COR-L47 (cell line): ENCODE results near the gene ATP6V0C.
"Not testable (repeated sequence)": the region's sequence is repeated elsewhere in the genome, so short reads cannot be mapped to it uniquely, and the experiment has no call there.

ENCODE experiments used
- DNase-seq: peaks from one replicate; lab custom pipeline; 2025; lab: John Stamatoyannopoulos, UW

The ATP6V0C gene

GRCh38 chr16:2474877-2475412 lies 38.8 kb upstream of the ATP6V0C start, which contains the start of gene TBC1D24:
Gene TBC1D24 (plus strand): TSS chr16:2475127. CDS start chr16:2496149, 21,022 bp downstream.
- DNase-seq = peak; percentile 83

- peak; percentile 44 for DNase-seq
Measured at GRCh38 chr16:2475413-2476344, 38.1 kb upstream of the ATP6V0C start.

- DNase-seq = no peak
Measured at GRCh38 chr16:2476345-2476720, 37.4 kb upstream of the ATP6V0C start.

- DNase-seq = no peak
Measured at GRCh38 chr16:2476741-2477140, 37.0 kb upstream of the ATP6V0C start.

GRCh38 chr16:2477327-2477726 lies 36.4 kb upstream of the ATP6V0C start:
- DNase-seq = no peak

GRCh38 chr16:2478279-2478678 lies 35.5 kb upstream of the ATP6V0C start:
- DNase-seq = peak; percentile 63

GRCh38 chr16:2479996-2480395 lies 33.8 kb upstream of the ATP6V0C start:
- DNase-seq = not testable (repeated sequence)

- no peak for DNase-seq
Measured at GRCh38 chr16:2480948-2481347, 32.8 kb upstream of the ATP6V0C start.

GRCh38 chr16:2481676-2482075 lies 32.1 kb upstream of the ATP6V0C start:
- DNase-seq = no peak

GRCh38 chr16:2482249-2482648 lies 31.5 kb upstream of the ATP6V0C start:
- no peak for DNase-seq

- DNase-seq = peak; percentile 33
Measured at GRCh38 chr16:2482708-2483534, 30.8 kb upstream of the ATP6V0C start.

GRCh38 chr16:2483939-2484897 lies 29.5 kb upstream of the ATP6V0C start:
- no peak for DNase-seq

GRCh38 chr16:2484898-2485508 lies 28.7 kb upstream of the ATP6V0C start:
- no peak for DNase-seq

GRCh38 chr16:2485811-2486507 lies 27.8 kb upstream of the ATP6V0C start:
- DNase-seq = no peak

GRCh38 chr16:2486645-2487516 lies 26.9 kb upstream of the ATP6V0C start:
- no peak for DNase-seq

GRCh38 chr16:2487517-2487842 lies 26.3 kb upstream of the ATP6V0C start:
- DNase-seq = no peak

- no peak for DNase-seq
Measured at GRCh38 chr16:2487903-2488531, 25.7 kb upstream of the ATP6V0C start.

GRCh38 chr16:2489581-2489980 lies 24.2 kb upstream of the ATP6V0C start:
- no peak for DNase-seq
